Measurements from ENCODE around the gene WNT3A. TPM values are rescaled to one million over a fixed set of nuclear protein-coding genes. Genes with fewer than 3 reads are reported as not detected.

Gene WNT3A
- total RNA-seq, 1 experiment from 2014 or later, result not detected

DNA sequence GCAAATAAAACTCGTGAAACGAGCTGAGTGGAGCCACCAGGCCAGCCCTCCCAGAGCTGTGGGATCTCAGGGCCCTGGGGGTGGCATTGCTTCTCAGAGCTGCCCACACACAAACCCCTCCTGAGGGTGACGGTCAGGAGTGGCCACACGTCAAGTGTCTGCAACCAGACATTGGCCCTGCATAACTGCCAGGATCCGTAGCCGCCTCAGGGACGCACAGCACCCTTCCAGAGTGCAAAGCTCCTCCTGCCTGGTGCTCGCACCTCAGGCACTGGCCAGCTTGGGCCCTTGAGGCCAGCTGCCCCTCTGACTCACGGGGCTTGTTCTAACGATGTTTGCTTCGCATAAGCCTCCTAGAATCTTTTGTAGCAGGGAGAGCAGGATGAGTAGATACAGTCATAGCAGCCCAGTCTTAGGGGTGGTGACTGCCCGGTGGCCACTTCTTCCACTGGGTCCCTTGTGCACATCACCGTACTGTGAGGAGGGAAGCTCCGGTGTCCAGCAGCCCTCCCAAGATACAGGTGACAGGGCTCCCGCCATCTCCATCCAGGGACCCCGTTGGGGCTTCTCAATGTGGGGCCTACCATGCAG, 5.0 kb downstream of the WNT3A start:
- no peaks in the 10 kb centered on the region for H3K4me1 Mint-ChIP-seq (ENCODE audit: low read depth, unreplicated experiment)
- TF ChIP-seq, protein P1, sequence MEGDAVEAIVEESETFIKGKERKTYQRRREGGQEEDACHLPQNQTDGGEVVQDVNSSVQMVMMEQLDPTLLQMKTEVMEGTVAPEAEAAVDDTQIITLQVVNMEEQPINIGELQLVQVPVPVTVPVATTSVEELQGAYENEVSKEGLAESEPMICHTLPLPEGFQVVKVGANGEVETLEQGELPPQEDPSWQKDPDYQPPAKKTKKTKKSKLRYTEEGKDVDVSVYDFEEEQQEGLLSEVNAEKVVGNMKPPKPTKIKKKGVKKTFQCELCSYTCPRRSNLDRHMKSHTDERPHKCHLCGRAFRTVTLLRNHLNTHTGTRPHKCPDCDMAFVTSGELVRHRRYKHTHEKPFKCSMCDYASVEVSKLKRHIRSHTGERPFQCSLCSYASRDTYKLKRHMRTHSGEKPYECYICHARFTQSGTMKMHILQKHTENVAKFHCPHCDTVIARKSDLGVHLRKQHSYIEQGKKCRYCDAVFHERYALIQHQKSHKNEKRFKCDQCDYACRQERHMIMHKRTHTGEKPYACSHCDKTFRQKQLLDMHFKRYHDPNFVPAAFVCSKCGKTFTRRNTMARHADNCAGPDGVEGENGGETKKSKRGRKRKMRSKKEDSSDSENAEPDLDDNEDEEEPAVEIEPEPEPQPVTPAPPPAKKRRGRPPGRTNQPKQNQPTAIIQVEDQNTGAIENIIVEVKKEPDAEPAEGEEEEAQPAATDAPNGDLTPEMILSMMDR (IDR thresholded peaks at IDR 0.05; ENCODE audit: unreplicated experiment), result no peak
- H3K27me3 Mint-ChIP-seq (ENCODE audit: unreplicated experiment), result peaks cover 78% of the 10 kb centered on the region
- CTCF ChIA-PET, result interaction anchor here (0.5 to 2.4 kb wide), 3 partner anchors 12 to 55 kb away, joined by 3 to 12 read pairs (median 5); no protein-coding TSS in a partner anchor
- no peak overlapping the region for H3K4me3 Mint-ChIP-seq (ENCODE audit: low read depth, unreplicated experiment)
- no peak overlapping the region for H3K27ac Mint-ChIP-seq (ENCODE audit: unreplicated experiment)
- no peaks in the 10 kb centered on the region for H3K36me3 Mint-ChIP-seq (ENCODE audit: insufficient read depth, unreplicated experiment)
- no TSS peak for BruUV-seq (replicated peaks)
- H3K9me3 Mint-ChIP-seq (ENCODE audit: low read depth, unreplicated experiment), result no peaks in the 10 kb centered on the region
- DNase-seq, result no peak
- intact Hi-C loops (cut with micrococcal nuclease; ENCODE audit: unreplicated experiment), result no loop called here

DNA sequence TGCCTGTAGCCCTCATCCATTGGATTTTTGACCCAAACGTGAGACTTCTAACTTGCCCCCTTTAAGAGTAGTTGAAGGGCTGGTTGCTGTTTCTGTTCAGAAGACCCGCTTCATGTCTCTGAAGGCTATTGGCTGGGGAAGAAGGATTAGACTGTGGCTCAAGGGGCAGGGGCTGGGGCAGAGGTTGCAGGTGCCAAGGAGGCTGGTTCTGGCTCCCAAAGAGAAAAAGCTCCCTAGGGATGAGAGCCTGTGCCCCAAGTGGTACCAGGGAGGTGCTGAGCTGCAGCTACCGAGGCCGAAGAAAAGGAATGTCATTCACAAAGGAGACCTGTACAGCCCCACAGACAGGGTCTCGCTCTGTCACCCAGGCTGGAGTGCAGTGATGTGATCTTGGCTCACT, 5.8 kb downstream of the WNT3A start:
- intact Hi-C loops (cut with micrococcal nuclease; ENCODE audit: unreplicated experiment), result no loop called here
- H3K9me3 Mint-ChIP-seq (ENCODE audit: low read depth, unreplicated experiment), result no peaks in the 10 kb centered on the region
- no peak overlapping the region for H3K4me3 Mint-ChIP-seq (ENCODE audit: low read depth, unreplicated experiment)
- BruUV-seq (replicated peaks), result no TSS peak
- H3K36me3 Mint-ChIP-seq (ENCODE audit: insufficient read depth, unreplicated experiment), result no peaks in the 10 kb centered on the region
- TF ChIP-seq, protein P1 (IDR thresholded peaks at IDR 0.05; ENCODE audit: unreplicated experiment), result no peak
- no peak overlapping the region for H3K27ac Mint-ChIP-seq (ENCODE audit: unreplicated experiment)
- no peaks in the 10 kb centered on the region for H3K4me1 Mint-ChIP-seq (ENCODE audit: low read depth, unreplicated experiment)
- CTCF ChIA-PET, result interaction anchor here (2.4 kb wide), 1 partner anchor 13 kb away, joined by 12 read pairs; no protein-coding TSS in a partner anchor
- DNase-seq, result no peak
- peaks cover 71% of the 10 kb centered on the region for H3K27me3 Mint-ChIP-seq (ENCODE audit: unreplicated experiment)

DNA sequence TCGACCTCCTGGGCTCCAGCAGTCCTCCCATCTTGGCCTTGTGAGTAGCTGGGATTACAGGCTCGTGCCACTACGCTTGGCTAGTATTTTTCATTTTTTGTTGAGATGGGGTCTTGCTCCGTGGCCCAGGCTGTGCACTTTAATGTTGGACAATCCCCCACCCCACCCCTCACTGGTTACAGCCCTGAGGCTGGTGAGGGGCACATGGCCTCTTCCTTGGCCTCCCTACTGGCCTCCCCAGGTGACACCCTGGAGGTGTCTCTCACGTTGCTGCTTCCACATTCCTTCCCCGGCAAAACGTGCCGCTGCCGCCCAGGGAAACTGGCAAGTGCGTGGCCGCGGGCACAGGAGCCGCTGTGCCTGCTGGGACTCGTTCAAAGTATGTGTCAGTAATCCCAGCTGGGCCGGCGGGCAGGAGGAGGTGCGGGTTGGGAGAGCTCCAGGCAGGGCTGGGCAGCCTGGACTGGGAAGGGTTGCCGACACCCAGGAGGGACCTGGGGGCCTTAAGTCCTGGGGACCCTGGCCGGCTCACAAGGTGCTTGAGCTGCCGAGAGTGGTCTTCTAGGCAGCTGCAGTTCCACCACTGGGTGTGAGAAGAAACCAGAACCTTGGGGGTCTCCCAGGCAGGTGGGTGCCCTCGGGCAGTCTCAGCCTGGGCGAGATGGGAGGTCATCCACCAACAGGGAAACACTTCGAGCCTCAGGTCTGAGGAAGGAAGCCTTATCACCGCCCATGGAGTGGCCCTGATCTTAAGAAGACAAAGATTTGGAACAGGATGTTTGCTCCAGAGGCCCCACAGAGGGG, 6.5 kb downstream of the WNT3A start:
- no TSS peak for BruUV-seq (replicated peaks)
- Mint-ChIP-seq H3K9me3 (ENCODE audit: low read depth, unreplicated experiment) (no peaks in the 10 kb centered on the region), H3K4me3 (ENCODE audit: low read depth, unreplicated experiment) (no peak overlapping the region), H3K4me1 (ENCODE audit: low read depth, unreplicated experiment) (no peaks in the 10 kb centered on the region), H3K36me3 (ENCODE audit: insufficient read depth, unreplicated experiment) (no peaks in the 10 kb centered on the region), H3K27ac (ENCODE audit: unreplicated experiment) (no peak overlapping the region), H3K27me3 (ENCODE audit: unreplicated experiment) (peaks cover 63% of the 10 kb centered on the region)
- CTCF ChIA-PET, result interaction anchor here (2.4 kb wide), 1 partner anchor 14 kb away, joined by 12 read pairs; no protein-coding TSS in a partner anchor
- peak; percentile 38 for DNase-seq
- TF ChIP-seq, protein P1 (IDR thresholded peaks at IDR 0.05; ENCODE audit: unreplicated experiment), result no peak
- intact Hi-C loops (cut with micrococcal nuclease; ENCODE audit: unreplicated experiment), result no loop called here

DNA sequence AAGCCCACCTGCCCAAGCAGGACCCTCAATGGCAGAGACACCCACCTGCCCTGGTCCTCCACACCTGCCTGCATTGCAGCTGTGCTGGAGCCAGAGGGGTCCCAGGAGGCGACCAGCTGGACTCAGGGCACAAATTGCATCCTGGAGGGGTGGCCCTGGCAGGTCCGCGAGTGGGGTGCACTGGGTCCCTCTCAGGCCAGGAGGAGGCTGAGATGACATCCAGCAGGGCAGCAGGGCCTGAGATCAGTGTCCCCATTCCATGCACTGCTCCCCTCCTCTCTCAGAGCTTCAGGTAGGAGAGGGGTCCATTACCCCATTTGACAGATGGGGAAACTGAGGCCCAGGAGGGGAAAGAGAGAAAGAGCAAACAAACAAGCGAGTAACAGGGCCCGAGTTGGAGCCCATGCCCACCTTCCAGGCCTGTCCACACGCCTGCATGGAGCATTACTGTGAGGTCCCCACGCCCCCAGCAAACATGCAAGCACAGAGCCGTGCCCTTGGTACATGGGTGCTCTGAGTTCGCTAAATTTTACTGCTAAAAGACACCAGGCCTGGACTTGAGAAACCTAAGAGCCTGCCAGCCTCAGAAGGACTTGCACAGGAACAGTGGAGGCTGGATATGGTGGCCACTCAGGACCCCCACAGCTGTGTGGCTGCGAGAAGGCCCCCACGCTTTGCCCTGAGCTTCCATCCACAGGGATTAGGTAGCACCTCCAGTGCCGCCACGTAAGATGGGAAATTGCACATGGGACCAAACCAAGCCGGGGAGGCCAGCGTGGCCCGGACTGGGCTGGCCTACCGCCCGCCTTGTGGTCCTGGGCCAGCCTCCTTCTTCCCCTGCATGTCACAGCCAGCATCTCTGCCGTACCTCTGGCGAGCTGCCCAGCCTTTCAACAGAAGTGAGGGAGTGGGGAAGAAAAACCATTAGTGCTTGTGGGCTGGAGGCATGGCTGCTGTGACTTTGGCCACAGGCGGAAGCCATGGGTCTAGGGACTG, 7.4 kb downstream of the WNT3A start:
- peaks cover 54% of the 10 kb centered on the region for H3K27me3 Mint-ChIP-seq (ENCODE audit: unreplicated experiment)
- no peak for DNase-seq
- no peak overlapping the region for H3K27ac Mint-ChIP-seq (ENCODE audit: unreplicated experiment)
- no peaks in the 10 kb centered on the region for H3K9me3 Mint-ChIP-seq (ENCODE audit: low read depth, unreplicated experiment)
- CTCF ChIA-PET, result interaction anchor here (2.4 kb wide), 1 partner anchor 15 kb away, joined by 12 read pairs; no protein-coding TSS in a partner anchor
- H3K4me1 Mint-ChIP-seq (ENCODE audit: low read depth, unreplicated experiment), result no peaks in the 10 kb centered on the region
- BruUV-seq (replicated peaks), result no TSS peak
- no peaks in the 10 kb centered on the region for H3K36me3 Mint-ChIP-seq (ENCODE audit: insufficient read depth, unreplicated experiment)
- TF ChIP-seq, protein P1 (IDR thresholded peaks at IDR 0.05; ENCODE audit: unreplicated experiment), result no peak
- no peak overlapping the region for H3K4me3 Mint-ChIP-seq (ENCODE audit: low read depth, unreplicated experiment)
- intact Hi-C loops (cut with micrococcal nuclease; ENCODE audit: unreplicated experiment), result no loop called here

Measured in Calu3 (cell line).